HG03196 (cell line): ENCODE results near the gene PCDHA8.
"Not testable (repeated sequence)": the region's sequence is repeated elsewhere in the genome, so short reads cannot be mapped to it uniquely, and the experiment has no call there.

Source experiments
- ATAC-seq: cut with Tn5 transposase; IDR thresholded peaks from one replicate; pipeline ENCODE4 v1.9.1; 2021; ENCODE audit not compliant: unreplicated experiment

PCDHA8 gene, protein sequence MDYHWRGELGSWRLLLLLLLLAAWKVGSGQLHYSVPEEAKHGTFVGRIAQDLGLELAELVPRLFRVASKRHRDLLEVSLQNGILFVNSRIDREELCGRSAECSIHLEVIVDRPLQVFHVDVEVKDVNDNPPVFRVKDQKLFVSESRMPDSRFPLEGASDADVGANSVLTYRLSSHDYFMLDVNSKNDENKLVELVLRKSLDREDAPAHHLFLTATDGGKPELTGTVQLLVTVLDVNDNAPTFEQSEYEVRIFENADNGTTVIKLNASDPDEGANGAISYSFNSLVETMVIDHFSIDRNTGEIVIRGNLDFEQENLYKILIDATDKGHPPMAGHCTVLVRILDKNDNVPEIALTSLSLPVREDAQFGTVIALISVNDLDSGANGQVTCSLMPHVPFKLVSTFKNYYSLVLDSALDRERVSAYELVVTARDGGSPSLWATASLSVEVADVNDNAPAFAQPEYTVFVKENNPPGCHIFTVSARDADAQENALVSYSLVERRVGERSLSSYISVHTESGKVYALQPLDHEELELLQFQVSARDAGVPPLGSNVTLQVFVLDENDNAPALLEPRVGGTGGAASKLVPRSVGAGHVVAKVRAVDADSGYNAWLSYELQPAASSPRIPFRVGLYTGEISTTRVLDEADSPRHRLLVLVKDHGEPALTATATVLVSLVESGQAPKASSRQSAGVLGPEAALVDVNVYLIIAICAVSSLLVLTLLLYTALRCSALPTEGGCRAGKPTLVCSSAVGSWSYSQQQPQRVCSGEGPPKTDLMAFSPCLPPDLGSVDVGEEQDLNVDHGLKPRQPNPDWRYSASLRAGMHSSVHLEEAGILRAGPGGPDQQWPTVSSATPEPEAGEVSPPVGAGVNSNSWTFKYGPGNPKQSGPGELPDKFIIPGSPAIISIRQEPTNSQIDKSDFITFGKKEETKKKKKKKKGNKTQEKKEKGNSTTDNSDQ

GRCh38 chr5:140840978-140841962 lies at the start of gene PCDHA8:
Gene PCDHA8 (plus strand): TSS chr5:140841187. CDS start chr5:140841322, 135 bp downstream.
- no peak for ATAC-seq

GRCh38 chr5:140794595-140795258 lies 46.3 kb upstream of the PCDHA8 start, which contains the start of gene PCDHA2:
Gene PCDHA2 (plus strand): TSS chr5:140794852.
- no peak for ATAC-seq

GRCh38 chr5:140795259-140795641 lies 45.7 kb upstream of the PCDHA8 start:
- no peak for ATAC-seq

DNA sequence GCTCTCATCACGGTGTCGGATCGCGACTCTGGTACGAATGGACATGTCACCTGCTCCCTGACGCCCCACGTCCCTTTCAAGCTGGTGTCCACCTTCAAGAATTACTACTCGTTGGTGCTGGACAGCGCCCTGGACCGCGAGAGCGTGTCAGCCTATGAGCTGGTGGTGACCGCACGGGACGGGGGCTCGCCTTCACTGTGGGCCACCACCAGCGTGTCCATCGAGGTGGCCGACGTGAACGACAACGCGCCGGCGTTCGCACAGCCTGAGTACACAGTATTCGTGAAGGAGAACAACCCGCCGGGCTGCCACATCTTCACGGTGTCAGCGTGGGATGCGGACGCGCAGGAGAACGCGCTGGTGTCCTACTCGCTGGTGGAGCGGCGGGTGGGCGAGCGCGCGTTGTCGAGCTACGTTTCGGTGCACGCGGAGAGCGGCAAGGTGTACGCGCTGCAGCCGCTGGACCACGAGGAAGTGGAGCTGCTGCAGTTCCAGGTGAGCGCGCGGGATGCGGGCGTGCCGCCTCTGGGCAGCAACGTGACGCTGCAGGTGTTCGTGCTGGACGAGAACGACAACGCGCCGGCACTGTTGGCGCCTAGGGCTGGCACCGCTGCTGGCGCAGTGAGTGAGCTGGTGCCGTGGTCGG lies 44.8 kb upstream of the PCDHA8 start:
- not testable (repeated sequence) for ATAC-seq

GRCh38 chr5:140796718-140797095 lies 44.3 kb upstream of the PCDHA8 start:
- ATAC-seq: no peak

GRCh38 chr5:140800816-140801493 lies 40.0 kb upstream of the PCDHA8 start, which contains the start of gene PCDHA3:
Gene PCDHA3 (plus strand): TSS chr5:140801057.
- ATAC-seq: no peak

- ATAC-seq: no peak
Measured at GRCh38 chr5:140801494-140801841, 39.5 kb upstream of the PCDHA8 start.

DNA sequence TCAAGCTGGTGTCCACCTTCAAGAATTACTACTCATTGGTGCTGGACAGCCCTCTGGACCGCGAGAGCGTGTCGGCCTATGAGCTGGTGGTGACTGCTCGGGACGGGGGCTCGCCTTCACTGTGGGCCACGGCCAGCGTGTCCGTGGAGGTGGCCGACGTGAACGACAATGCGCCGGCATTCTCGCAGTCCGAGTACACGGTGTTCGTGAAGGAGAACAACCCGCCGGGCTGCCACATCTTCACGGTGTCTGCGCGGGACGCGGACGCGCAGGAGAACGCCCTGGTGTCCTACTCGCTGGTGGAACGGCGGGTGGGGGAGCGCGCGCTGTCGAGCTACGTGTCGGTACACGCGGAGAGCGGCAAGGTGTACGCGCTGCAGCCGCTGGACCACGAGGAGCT lies 38.6 kb upstream of the PCDHA8 start:
- ATAC-seq: not testable (repeated sequence)

GRCh38 chr5:140802781-140803271 lies 38.2 kb upstream of the PCDHA8 start:
- ATAC-seq: no peak

GRCh38 chr5:140806834-140807775 lies 33.9 kb upstream of the PCDHA8 start, which contains the start of gene PCDHA4:
Gene PCDHA4 (plus strand): TSS chr5:140807068.
- ATAC-seq: no peak

- not testable (repeated sequence) for ATAC-seq
Measured at GRCh38 chr5:140808241-140808888, 32.6 kb upstream of the PCDHA8 start.

GRCh38 chr5:140808889-140809291 lies 32.1 kb upstream of the PCDHA8 start:
- no peak for ATAC-seq

GRCh38 chr5:140821375-140822280 lies 19.4 kb upstream of the PCDHA8 start, which contains the start of gene PCDHA5:
Gene PCDHA5 (plus strand): TSS chr5:140821613.
- ATAC-seq: no peak

DNA sequence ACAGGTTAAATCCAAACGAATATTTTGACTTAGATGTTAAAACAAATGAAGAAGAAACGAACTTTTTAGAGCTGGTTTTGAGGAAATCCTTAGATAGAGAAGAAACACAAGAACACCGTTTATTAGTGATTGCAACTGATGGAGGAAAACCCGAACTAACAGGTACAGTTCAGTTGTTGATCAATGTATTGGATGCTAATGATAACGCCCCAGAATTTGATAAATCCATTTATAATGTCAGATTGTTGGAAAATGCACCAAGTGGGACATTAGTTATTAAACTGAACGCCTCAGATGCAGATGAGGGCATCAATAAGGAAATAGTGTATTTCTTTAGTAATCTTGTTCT lies 18.7 kb upstream of the PCDHA8 start:
- ATAC-seq: no peak

DNA sequence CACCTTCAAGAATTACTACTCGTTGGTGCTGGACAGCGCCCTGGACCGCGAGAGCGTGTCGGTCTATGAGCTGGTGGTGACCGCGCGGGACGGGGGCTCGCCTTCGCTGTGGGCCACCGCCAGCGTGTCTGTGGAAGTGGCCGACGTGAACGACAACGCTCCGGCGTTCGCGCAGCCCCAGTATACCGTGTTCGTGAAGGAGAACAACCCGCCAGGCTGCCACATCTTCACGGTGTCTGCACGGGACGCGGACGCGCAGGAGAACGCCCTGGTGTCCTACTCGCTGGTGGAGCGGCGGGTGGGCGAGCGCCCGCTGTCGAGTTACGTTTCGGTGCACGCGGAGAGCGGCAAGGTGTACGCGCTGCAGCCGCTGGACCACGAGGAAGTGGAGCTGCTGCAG lies 18.0 kb upstream of the PCDHA8 start:
- ATAC-seq: not testable (repeated sequence)

DNA sequence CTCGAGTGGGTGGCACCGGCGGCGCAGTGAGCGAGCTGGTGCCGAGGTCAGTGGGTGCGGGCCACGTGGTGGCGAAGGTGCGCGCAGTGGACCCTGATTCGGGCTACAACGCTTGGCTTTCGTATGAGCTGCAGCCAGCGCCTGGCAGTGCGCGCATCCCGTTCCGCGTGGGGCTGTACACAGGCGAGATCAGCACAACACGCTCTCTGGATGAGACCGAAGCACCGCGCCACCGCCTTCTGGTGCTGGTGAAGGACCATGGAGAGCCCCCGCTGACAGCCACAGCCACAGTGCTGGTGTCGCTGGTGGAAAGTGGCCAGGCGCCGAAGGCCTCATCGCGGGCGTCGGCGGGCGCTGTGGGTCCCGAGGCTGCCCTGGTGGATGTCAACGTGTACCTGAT lies 17.5 kb upstream of the PCDHA8 start:
- ATAC-seq: no peak
